WTC11 (cell line): ENCODE results near the gene PLCH2. TPM values are rescaled to one million over a fixed set of nuclear protein-coding genes. Genes with fewer than 3 reads are reported as not detected.

Experiments used
- ATAC-seq: fragments of 200-7000 bp; cut with Tn5 transposase; 2 replicates; pipeline ENCODE4 v1.10.0; 2021; ENCODE audit warnings: mild to moderate bottlenecking, moderate library complexity
- CTCF ChIA-PET: fragments of 300-600 bp; sonication (Branson Sonifier 250); formaldehyde crosslinking; loops from one replicate; lab custom pipeline; 2021; ENCODE audit warnings: antibody characterized with exemption; lab: Charles Lee
- POLR2A ChIA-PET: fragments of 350-600 bp; sonication (Branson Sonifier 250); formaldehyde crosslinking; loops from one replicate; lab custom pipeline; 2021; ENCODE audit warnings: antibody characterized with exemption; lab: Charles Lee
- DNase-seq: peaks from one replicate; pipeline ENCODE4 v3.0.0; 2021; ENCODE audit warnings: low spot score
- H3K27ac Mint-ChIP-seq: 2 replicates; pipeline ENCODE4 v1.8.0; 2021; ENCODE audit warnings: mixed read lengths
- H3K27me3 Mint-ChIP-seq: 2 replicates; pipeline ENCODE4 v1.8.0; 2021; ENCODE audit warnings: low read depth, mild to moderate bottlenecking, moderate library complexity, mixed read lengths
- H3K36me3 Mint-ChIP-seq: 2 replicates; pipeline ENCODE4 v1.8.0; 2021; ENCODE audit warnings: mixed read lengths
- H3K4me1 Mint-ChIP-seq: 2 replicates; pipeline ENCODE4 v1.8.0; 2022; ENCODE audit warnings: mixed read lengths
- H3K4me3 Mint-ChIP-seq: 2 replicates; pipeline ENCODE4 v1.8.0; 2021; ENCODE audit warnings: mild to moderate bottlenecking, moderate library complexity, mixed read lengths
- H3K9me3 Mint-ChIP-seq: 2 replicates; pipeline ENCODE4 v1.8.0; 2021; ENCODE audit warnings: mixed read lengths
- ARID4B ChIP-seq: sonication (generic); formaldehyde crosslinking; IDR thresholded peaks from 2 replicates; pipeline ENCODE4 v1.8.0; 2023; ENCODE audit warnings: missing genetic modification reagents, mild to moderate bottlenecking, borderline replicate concordance
- ATF1 ChIP-seq: sonication (generic); formaldehyde crosslinking; IDR thresholded peaks from 2 replicates; pipeline ENCODE4 v1.8.1; 2023; ENCODE audit warnings: mild to moderate bottlenecking, moderate library complexity, missing genetic modification reagents
- CREB1 ChIP-seq: sonication (generic); formaldehyde crosslinking; IDR thresholded peaks from 2 replicates; pipeline ENCODE4 v1.8.0; 2023; ENCODE audit warnings: mild to moderate bottlenecking, missing genetic modification reagents
- FOXJ3 ChIP-seq: sonication (generic); formaldehyde crosslinking; IDR thresholded peaks from 2 replicates; pipeline ENCODE4 v1.9.0; 2021; ENCODE audit warnings: missing genetic modification reagents, mild to moderate bottlenecking, borderline replicate concordance
- FOXP1 ChIP-seq: sonication (generic); formaldehyde crosslinking; IDR thresholded peaks from 2 replicates; pipeline ENCODE4 v1.8.0; 2022; ENCODE audit warnings: missing genetic modification reagents, mild to moderate bottlenecking, moderate library complexity, borderline replicate concordance
- JUN ChIP-seq: sonication (generic); formaldehyde crosslinking; IDR thresholded peaks from 2 replicates; pipeline ENCODE4 v1.8.0; 2023; ENCODE audit warnings: mild to moderate bottlenecking, missing genetic modification reagents
- KAT7 ChIP-seq: sonication (generic); formaldehyde crosslinking; IDR thresholded peaks from 2 replicates; pipeline ENCODE4 v1.8.1; 2023; ENCODE audit warnings: missing genetic modification reagents, mild to moderate bottlenecking, borderline replicate concordance
- NFE2L1 ChIP-seq: sonication (generic); formaldehyde crosslinking; IDR thresholded peaks from 2 replicates; pipeline ENCODE4 v1.8.1; 2023; ENCODE audit warnings: missing genetic modification reagents
- NFYB ChIP-seq: sonication (generic); formaldehyde crosslinking; conservative IDR thresholded peaks from 2 replicates; pipeline ENCODE4 v1.8.0; 2022; ENCODE audit warnings: low read depth, missing genetic modification reagents
- NR3C1 ChIP-seq: sonication (generic); formaldehyde crosslinking; conservative IDR thresholded peaks from 2 replicates; pipeline ENCODE4 v1.8.1; 2023; ENCODE audit warnings: low read depth, mild to moderate bottlenecking, missing genetic modification reagents
- RELA ChIP-seq: sonication (generic); formaldehyde crosslinking; IDR thresholded peaks from 2 replicates; pipeline ENCODE4 v1.8.1; 2022; ENCODE audit warnings: missing genetic modification reagents, mild to moderate bottlenecking, borderline replicate concordance
- TEAD1 ChIP-seq: sonication (generic); formaldehyde crosslinking; IDR thresholded peaks from 2 replicates; pipeline ENCODE4 v1.8.0; 2022; ENCODE audit warnings: mild to moderate bottlenecking, missing genetic modification reagents
- ZBTB21 ChIP-seq: sonication (generic); formaldehyde crosslinking; IDR thresholded peaks from 2 replicates; pipeline ENCODE4 v1.8.1; 2023; ENCODE audit warnings: mild to moderate bottlenecking, missing genetic modification reagents, borderline replicate concordance
- ZNF263 ChIP-seq: sonication (generic); formaldehyde crosslinking; IDR thresholded peaks from 2 replicates; pipeline ENCODE4 v1.8.1; 2022; ENCODE audit warnings: low read depth, mild to moderate bottlenecking, moderate library complexity, missing genetic modification reagents
- ZNF396 ChIP-seq: fragments of 250-450 bp; sonication (Bioruptor Pico); IDR thresholded peaks from 2 replicates; pipeline ENCODE4 v1.8.0; 2021; ENCODE audit warnings: mild to moderate bottlenecking, moderate library complexity, borderline replicate concordance
- ZSCAN18 ChIP-seq: fragments of 250-450 bp; sonication (Bioruptor Pico); IDR thresholded peaks from 2 replicates; pipeline ENCODE4 v2.1.2; 2022; ENCODE audit warnings: mild to moderate bottlenecking, moderate library complexity
- total RNA-seq: library from RNA; stranded (reverse); gene quantifications from 3 replicates; pipeline ENCODE4 v1.2.3, GENCODE V29; 2021
- TF ChIP-seq, protein P1 (sequence below): sonication (generic); formaldehyde crosslinking; IDR thresholded peaks from 2 replicates; pipeline ENCODE4 v1.8.1; 2023; ENCODE audit warnings: mild to moderate bottlenecking, missing genetic modification reagents, moderate library complexity
- TF ChIP-seq, protein P2 (sequence below): sonication (generic); formaldehyde crosslinking; IDR thresholded peaks from 2 replicates; pipeline ENCODE4 v1.8.1; 2022; ENCODE audit warnings: low read depth, missing genetic modification reagents, borderline replicate concordance
- TF ChIP-seq, protein P3 (sequence below): sonication (generic); formaldehyde crosslinking; IDR thresholded peaks from 2 replicates; pipeline ENCODE4 v1.8.1; 2022; ENCODE audit warnings: missing genetic modification reagents, borderline replicate concordance

PLCH2 gene
- total RNA-seq, 1 experiment from 2014 or later, result 0.17 TPM

DNA sequence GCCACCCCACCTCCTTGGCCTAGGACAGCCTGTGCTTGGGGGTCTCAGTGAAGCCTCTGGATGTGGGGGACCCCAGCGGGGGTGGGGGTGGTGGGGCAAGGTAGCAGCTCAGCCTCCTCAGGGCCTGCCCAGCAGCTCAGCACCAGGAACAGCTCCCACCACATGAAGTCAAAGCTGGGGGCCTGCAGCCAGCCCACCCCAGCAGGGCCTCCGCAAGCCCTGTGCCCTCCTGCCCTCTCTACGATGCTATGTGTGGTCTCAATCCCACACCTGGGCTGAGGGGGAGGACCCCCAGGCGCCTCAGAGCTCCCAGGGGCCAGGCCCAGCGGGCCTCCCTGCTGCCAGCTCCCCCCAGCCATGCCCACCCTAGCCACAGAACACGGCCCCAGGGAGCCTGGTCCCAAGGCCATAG is 31.7 kb downstream of the PLCH2 start (continued):
- TF ChIP-seq ZNF263 (CRISPR knock-in tag), result no peak
- TF ChIP-seq, protein P1, sequence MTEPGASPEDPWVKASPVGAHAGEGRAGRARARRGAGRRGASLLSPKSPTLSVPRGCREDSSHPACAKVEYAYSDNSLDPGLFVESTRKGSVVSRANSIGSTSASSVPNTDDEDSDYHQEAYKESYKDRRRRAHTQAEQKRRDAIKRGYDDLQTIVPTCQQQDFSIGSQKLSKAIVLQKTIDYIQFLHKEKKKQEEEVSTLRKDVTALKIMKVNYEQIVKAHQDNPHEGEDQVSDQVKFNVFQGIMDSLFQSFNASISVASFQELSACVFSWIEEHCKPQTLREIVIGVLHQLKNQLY (CRISPR knock-in tag), result no peak
- TF ChIP-seq JUN (CRISPR knock-in tag), result no peak
- no peak for TF ChIP-seq NR3C1 (CRISPR knock-in tag)
- TF ChIP-seq ZSCAN18 (CRISPR knock-in tag), result no peak
- TF ChIP-seq CREB1 (CRISPR knock-in tag), result no peak

- H3K27me3 Mint-ChIP-seq, result no peaks in the 10 kb centered on the region
- no peak for TF ChIP-seq ZNF396
- TF ChIP-seq ATF1, result no peak
- no peak for TF ChIP-seq NFE2L1 (CRISPR knock-in tag)
- TF ChIP-seq, protein P2, sequence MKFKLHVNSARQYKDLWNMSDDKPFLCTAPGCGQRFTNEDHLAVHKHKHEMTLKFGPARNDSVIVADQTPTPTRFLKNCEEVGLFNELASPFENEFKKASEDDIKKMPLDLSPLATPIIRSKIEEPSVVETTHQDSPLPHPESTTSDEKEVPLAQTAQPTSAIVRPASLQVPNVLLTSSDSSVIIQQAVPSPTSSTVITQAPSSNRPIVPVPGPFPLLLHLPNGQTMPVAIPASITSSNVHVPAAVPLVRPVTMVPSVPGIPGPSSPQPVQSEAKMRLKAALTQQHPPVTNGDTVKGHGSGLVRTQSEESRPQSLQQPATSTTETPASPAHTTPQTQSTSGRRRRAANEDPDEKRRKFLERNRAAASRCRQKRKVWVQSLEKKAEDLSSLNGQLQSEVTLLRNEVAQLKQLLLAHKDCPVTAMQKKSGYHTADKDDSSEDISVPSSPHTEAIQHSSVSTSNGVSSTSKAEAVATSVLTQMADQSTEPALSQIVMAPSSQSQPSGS (CRISPR knock-in tag), result no peak
- no peak for TF ChIP-seq RELA
- no peak for TF ChIP-seq FOXP1 (CRISPR knock-in tag)
- TF ChIP-seq ZSCAN18 (CRISPR knock-in tag), result no peak
- no peak for TF ChIP-seq NFYB (CRISPR knock-in tag)
- no peak for TF ChIP-seq FOXJ3
- no peak for TF ChIP-seq KAT7
- TF ChIP-seq ZBTB21, result no peak
- TF ChIP-seq, protein P3, sequence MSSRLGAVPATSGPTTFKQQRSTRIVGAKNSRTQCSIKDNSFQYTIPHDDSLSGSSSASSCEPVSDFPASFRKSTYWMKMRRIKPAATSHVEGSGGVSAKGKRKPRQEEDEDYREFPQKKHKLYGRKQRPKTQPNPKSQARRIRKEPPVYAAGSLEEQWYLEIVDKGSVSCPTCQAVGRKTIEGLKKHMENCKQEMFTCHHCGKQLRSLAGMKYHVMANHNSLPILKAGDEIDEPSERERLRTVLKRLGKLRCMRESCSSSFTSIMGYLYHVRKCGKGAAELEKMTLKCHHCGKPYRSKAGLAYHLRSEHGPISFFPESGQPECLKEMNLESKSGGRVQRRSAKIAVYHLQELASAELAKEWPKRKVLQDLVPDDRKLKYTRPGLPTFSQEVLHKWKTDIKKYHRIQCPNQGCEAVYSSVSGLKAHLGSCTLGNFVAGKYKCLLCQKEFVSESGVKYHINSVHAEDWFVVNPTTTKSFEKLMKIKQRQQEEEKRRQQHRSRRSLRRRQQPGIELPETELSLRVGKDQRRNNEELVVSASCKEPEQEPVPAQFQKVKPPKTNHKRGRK (CRISPR knock-in tag), result no peak
- no peak for TF ChIP-seq TEAD1 (CRISPR knock-in tag)
- no peak for TF ChIP-seq ARID4B (CRISPR knock-in tag)
- TF ChIP-seq, all 79 proteins: peak for 0
- no peak overlapping the region for H3K27ac Mint-ChIP-seq
- no peaks in the 10 kb centered on the region for H3K9me3 Mint-ChIP-seq
- CTCF ChIA-PET, result no interaction called here
- ATAC-seq, result no peak
- H3K4me1 Mint-ChIP-seq, result no peaks in the 10 kb centered on the region
- peaks cover 15% of the 10 kb centered on the region for H3K36me3 Mint-ChIP-seq
- POLR2A ChIA-PET, result no interaction called here
- DNase-seq, result no peak
- no peak overlapping the region for H3K4me3 Mint-ChIP-seq
Observed at GRCh38 chr1:2508180-2508579, 32.1 kb downstream of the PLCH2 start.
